RPMI8226 (cell line): ENCODE data around the gene GPAT3.
"Not testable (repeated sequence)": the region's sequence is repeated elsewhere in the genome, so short reads cannot be mapped to it uniquely, and the experiment has no call there.

Source experiments
- DNase-seq: peaks from one replicate; pipeline ENCODE4 v3.0.0-alpha.2; 2015

Gene GPAT3

GRCh38 chr4:83605744-83606172 is 69.8 kb downstream of the GPAT3 start:
- DNase-seq, result no peak

- no peak for DNase-seq
Observed at GRCh38 chr4:83606460-83606859, 70.6 kb downstream of the GPAT3 start.

GRCh38 chr4:83606898-83607297 is 71.0 kb downstream of the GPAT3 start:
- DNase-seq, result no peak

- no peak for DNase-seq
Observed at GRCh38 chr4:83609365-83609764, 73.5 kb downstream of the GPAT3 start.

GRCh38 chr4:83610729-83611128 is 74.8 kb downstream of the GPAT3 start:
- DNase-seq, result no peak

GRCh38 chr4:83613023-83613422 is 77.1 kb downstream of the GPAT3 start:
- DNase-seq, result no peak

GRCh38 chr4:83613994-83614393 is 78.1 kb downstream of the GPAT3 start:
- DNase-seq, result no peak

GRCh38 chr4:83616252-83616651 is 80.3 kb downstream of the GPAT3 start:
- no peak for DNase-seq

GRCh38 chr4:83617371-83618035 is 81.6 kb downstream of the GPAT3 start:
- DNase-seq, result no peak

GRCh38 chr4:83618431-83618830 is 82.5 kb downstream of the GPAT3 start:
- no peak for DNase-seq

GRCh38 chr4:83618991-83619645 is 83.2 kb downstream of the GPAT3 start:
- DNase-seq, result no peak

GRCh38 chr4:83622127-83622526 is 86.2 kb downstream of the GPAT3 start:
- not testable (repeated sequence) for DNase-seq

- DNase-seq, result no peak
Observed at GRCh38 chr4:83625821-83626220, 89.9 kb downstream of the GPAT3 start.

- DNase-seq, result no peak
Observed at GRCh38 chr4:83626245-83626836, 90.4 kb downstream of the GPAT3 start.

- peak; percentile 22 for DNase-seq
Observed at GRCh38 chr4:83629945-83630721, 94.2 kb downstream of the GPAT3 start.

- DNase-seq, result no peak
Observed at GRCh38 chr4:83631066-83631465, 95.2 kb downstream of the GPAT3 start.

GRCh38 chr4:83636930-83637329 is 101.0 kb downstream of the GPAT3 start:
- DNase-seq, result no peak

- peak; percentile 59 for DNase-seq
Observed at GRCh38 chr4:83639849-83640493, 104.1 kb downstream of the GPAT3 start.

- DNase-seq, result no peak
Observed at GRCh38 chr4:83643036-83643435, 107.1 kb downstream of the GPAT3 start.

GRCh38 chr4:83644677-83645659 is 109.1 kb downstream of the GPAT3 start:
- DNase-seq, result peak; percentile 55

- no peak for DNase-seq
Observed at GRCh38 chr4:83646538-83647239, 110.8 kb downstream of the GPAT3 start.
